DMS53 (cell line): ENCODE data around the gene SAP130.

Experiments used
- DNase-seq: peaks from one replicate; lab custom pipeline; 2025; lab: John Stamatoyannopoulos, UW

SAP130 gene

DNA sequence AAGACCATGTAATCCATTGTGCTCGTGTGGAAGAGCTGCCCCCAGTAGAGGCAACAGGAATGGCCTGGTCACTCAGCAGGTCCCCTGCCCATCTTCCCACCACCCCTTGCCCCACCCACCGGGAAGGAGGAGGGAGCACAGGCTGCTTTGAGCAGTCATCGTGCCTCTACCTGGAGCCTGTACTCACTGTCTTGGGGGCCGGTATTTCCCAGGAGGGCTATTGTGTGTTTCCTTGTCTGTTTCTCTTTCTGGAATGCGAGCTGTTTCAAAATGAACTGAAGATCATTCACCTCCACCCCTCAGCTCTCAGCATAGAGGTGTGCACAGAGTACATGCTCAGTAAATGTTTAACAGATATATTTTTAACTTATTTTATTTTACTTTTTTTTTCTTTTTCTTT lies 134.4 kb downstream of the SAP130 start:
- no peak for DNase-seq

DNA sequence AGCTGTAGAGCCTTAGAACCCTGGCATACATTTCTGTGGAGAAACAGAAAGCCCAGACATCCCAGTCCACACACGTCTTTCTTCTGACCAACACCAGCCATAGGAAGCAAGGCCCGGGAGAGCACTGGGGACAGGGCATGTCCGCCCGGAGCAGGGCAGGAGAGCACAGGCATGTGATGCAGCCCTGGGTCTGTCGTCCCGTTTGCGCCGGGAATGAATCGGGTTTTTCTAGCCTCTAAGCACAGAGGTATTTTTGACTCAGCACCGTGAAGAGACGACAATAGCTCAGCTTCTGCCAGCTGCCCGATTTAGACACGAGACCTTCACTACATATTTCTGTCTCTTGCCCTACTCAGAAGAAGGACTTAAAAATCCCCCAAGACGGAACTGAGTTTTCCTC lies 134.8 kb downstream of the SAP130 start:
- no peak for DNase-seq

DNA sequence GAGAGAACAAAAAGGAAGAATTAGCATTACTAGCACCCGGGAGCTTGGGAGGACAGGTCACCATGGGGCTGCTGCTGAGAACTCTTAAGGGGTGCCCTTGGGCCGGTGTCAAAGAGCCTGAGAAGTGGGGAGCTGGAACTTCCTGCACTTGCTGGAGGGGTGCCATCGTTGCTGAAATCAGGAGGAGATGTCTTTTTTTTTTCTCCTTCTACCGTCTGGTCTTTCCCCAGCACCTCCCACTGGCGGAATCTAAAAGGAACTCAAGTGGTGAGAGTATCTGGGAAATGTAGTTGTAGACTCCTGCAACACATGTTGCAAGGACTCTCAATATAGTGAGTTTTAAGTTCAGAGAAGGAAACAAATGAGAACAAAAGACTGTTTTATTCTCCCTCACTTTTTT lies 136.0 kb downstream of the SAP130 start:
- no peak for DNase-seq
